ENCODE data around the gene RNASE1. TPM values are rescaled to one million over a fixed set of nuclear protein-coding genes. Genes with fewer than 3 reads are reported as not detected.

RNASE1 gene
- total RNA-seq, 4 donors from 2014 or later = 107 to 299 (median 167) TPM

DNA sequence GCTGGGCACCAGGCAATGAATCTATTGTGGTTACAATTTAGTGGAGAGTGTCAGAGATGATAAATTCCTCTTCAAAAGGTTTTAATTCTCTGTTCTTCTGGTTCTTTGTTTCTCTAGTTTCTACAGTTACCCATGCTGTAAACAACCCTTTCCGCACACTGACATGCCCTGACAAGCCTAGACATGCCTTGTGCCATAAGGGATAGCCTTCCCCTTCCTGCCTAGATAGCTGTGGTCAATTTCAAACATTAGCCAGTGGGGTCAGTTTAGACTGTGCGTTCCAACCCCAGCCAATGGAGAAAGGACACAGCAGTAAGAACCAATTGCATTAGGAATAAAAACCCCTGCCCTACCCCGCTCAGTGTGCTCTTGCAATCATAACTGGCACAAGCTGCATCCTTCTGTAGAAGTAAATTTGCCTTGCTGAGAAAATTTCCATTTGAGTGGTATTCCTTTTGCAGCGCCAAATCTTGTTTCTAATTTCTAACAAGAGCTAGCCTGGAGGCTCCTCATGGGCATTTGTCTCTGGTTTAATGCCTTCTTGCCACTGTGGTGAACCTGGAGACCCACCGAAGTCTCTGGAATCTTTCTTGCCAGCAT lies 50.6 kb downstream of the RNASE1 start:
- Histone ChIP-seq H3K4me3 (no peak overlapping the region), H3K27me3 (no peaks in the 10 kb centered on the region), H3K36me3 (no peaks in the 10 kb centered on the region), H3K9me3 (no peaks in the 10 kb centered on the region), H3K4me1 (no peaks in the 10 kb centered on the region), H3K27ac (no peak overlapping the region)
- no peak for TF ChIP-seq CTCF (IDR thresholded peaks at IDR 0.05)
- no peak for TF ChIP-seq POLR2A (IDR thresholded peaks at IDR 0.05)
- intact Hi-C loops (cut with DNase I; ENCODE audit: low total_unique reads) = no loop called here
- DNase-seq = no peak

Other genes with a start within 250 kb of the RNASE1 start
- not detected for gene RNASE9, start 241.8 kb downstream of the RNASE1 start, total RNA-seq
- not detected for gene RNASE11, start 214.8 kb downstream of the RNASE1 start, total RNA-seq
- gene RNASE12, start 211.5 kb downstream of the RNASE1 start, total RNA-seq = not detected
- not detected for gene OR6S1, start 161.2 kb downstream of the RNASE1 start, total RNA-seq
- 100 to 1,000 TPM in 1 of 4 donors, 10 to 100 TPM in 3; 26.3 to 159 (median 76.3) TPM for gene RNASE4, start 118.3 kb downstream of the RNASE1 start, total RNA-seq
- 10 to 100 TPM in 3 of 4 donors, 1 to 10 TPM in 1; 4.2 to 20.8 (median 12.2) TPM for gene ANG, start 114.1 kb downstream of the RNASE1 start, total RNA-seq
- gene EDDM3A, start 57.0 kb downstream of the RNASE1 start, total RNA-seq = not detected
- not detected for gene EDDM3B, start 34.4 kb downstream of the RNASE1 start, total RNA-seq
- gene RNASE6, start 21.6 kb downstream of the RNASE1 start, total RNA-seq = 1 to 10 TPM in 3 of 4 donors, under 1 TPM in 1; 0.77 to 4.2 (median 3.7) TPM
- gene RNASE3, start 88.5 kb upstream of the RNASE1 start, total RNA-seq = not detected
- 1 to 10 TPM in 2 of 4 donors, under 1 TPM in 1, not detected in 1; 0.51 to 1.8 (median 1.0) TPM for gene RNASE2, start 152.6 kb upstream of the RNASE1 start, total RNA-seq
- 10 to 100 TPM; 46.6 to 73.5 (median 65.9) TPM for gene METTL17, start 187.1 kb upstream of the RNASE1 start, total RNA-seq
- gene SLC39A2, start 196.4 kb upstream of the RNASE1 start, total RNA-seq = under 1 TPM in 2 of 4 donors, not detected in 2; 0.52 to 0.97 TPM
- 100 to 1,000 TPM; 111 to 563 (median 200) TPM for gene NDRG2, start 222.2 kb upstream of the RNASE1 start, total RNA-seq
- under 1 TPM in 1 of 4 donors, not detected in 3; 0.67 TPM for gene TPPP2, start 227.4 kb upstream of the RNASE1 start, total RNA-seq
- not detected for gene RNASE13, start 232.0 kb upstream of the RNASE1 start, total RNA-seq
- not detected for gene RNASE7, start 239.5 kb upstream of the RNASE1 start, total RNA-seq

Data from uterus (tissue), 4 donors.